Measurements from ENCODE around the gene TSC1. TPM values are rescaled to one million over a fixed set of nuclear protein-coding genes. Genes with fewer than 3 reads are reported as not detected.

Gene TSC1
- total RNA-seq, 1 donor from 2014 or later, result 20.8 TPM

DNA sequence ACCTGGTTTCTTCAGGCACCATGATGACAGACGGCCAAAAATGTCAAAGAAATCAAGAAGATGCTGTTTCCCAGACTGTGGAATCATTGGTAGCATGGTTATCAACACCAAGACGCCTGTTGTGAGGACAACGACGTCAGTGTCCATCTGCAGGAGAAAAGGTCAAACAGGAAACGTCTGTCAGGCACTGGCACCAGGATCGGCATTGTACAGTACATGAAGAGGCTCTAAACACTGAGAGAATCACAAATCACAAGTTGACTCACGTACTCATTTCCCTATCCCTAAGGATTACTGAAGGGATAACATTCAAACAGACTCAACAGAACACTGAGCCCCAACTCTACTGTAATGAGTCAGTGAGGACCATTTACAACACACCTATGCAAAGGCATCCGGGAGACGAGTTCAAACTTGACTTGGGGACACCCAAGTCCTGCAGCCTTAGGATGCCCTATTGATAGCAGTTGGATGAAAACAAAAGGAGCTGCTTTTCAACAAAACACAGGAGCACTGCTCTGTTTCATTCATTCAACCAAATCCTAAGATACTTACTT lies 21.0 kb downstream of the TSC1 start:
- FAIRE-seq (peak; percentile 72), DNase-seq (ENCODE audit: low read depth) (peak; percentile 98)
- no peaks in the 10 kb centered on the region for H3K27me3 ChIP-seq (ENCODE audit: control insufficient read depth, insufficient read depth, low read length)
- no peak overlapping the region for H3K4me3 ChIP-seq (ENCODE audit: low read depth, low read length)
- no peak for TF ChIP-seq CTCF (IDR thresholded peaks at IDR 0.05; ENCODE audit: insufficient read depth, low read length, severe bottlenecking)
- peaks cover 22% of the 10 kb centered on the region for H3K36me3 ChIP-seq (ENCODE audit: control insufficient read depth, insufficient read depth, low read length)

- Histone ChIP-seq H3K36me3 (ENCODE audit: control insufficient read depth, insufficient read depth, low read length) (peaks cover 16% of the 10 kb centered on the region), H3K4me3 (ENCODE audit: low read depth, low read length) (no peak overlapping the region), H3K27me3 (ENCODE audit: control insufficient read depth, insufficient read depth, low read length) (no peaks in the 10 kb centered on the region)
- no peak for TF ChIP-seq CTCF (IDR thresholded peaks at IDR 0.05; ENCODE audit: insufficient read depth, low read length, severe bottlenecking)
- FAIRE-seq (no peak), DNase-seq (ENCODE audit: low read depth) (no peak)
Measured at GRCh38 chr9:132919614-132920268, 24.7 kb downstream of the TSC1 start.

GRCh38 chr9:132914924-132915323 lies 29.5 kb downstream of the TSC1 start:
- Histone ChIP-seq H3K36me3 (ENCODE audit: control insufficient read depth, insufficient read depth, low read length) (peaks cover 8% of the 10 kb centered on the region), H3K27me3 (ENCODE audit: control insufficient read depth, insufficient read depth, low read length) (no peaks in the 10 kb centered on the region), H3K4me3 (ENCODE audit: low read depth, low read length) (no peak overlapping the region)
- DNase-seq (ENCODE audit: low read depth), result no peak
- no peak for FAIRE-seq
- TF ChIP-seq CTCF (IDR thresholded peaks at IDR 0.05; ENCODE audit: insufficient read depth, low read length, severe bottlenecking), result no peak

DNA sequence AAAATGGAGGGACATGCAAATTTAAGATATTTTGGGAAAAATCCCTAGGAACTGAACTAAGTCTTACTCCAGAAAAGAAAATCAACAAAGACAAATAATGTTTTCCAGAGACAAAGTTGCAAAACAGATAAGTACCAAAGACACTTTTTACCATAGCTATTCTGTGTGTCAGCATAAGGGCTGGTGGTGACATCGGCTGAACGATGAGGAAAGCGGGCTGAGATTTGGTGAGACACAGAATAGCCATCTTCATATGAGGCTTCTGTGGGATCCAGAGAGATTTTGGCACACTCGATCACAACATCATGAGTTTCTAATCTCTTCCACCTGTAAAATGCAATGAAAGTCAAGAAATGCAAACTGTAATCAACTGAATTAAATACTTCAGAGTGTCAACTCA lies 32.3 kb downstream of the TSC1 start:
- Histone ChIP-seq H3K36me3 (ENCODE audit: control insufficient read depth, insufficient read depth, low read length) (peaks cover 9% of the 10 kb centered on the region), H3K27me3 (ENCODE audit: control insufficient read depth, insufficient read depth, low read length) (no peaks in the 10 kb centered on the region), H3K4me3 (ENCODE audit: low read depth, low read length) (no peak overlapping the region)
- DNase-seq (ENCODE audit: low read depth) (no peak), FAIRE-seq (no peak)
- TF ChIP-seq CTCF (IDR thresholded peaks at IDR 0.05; ENCODE audit: insufficient read depth, low read length, severe bottlenecking), result no peak

GRCh38 chr9:132910376-132910775 lies 34.0 kb downstream of the TSC1 start:
- DNase-seq (ENCODE audit: low read depth) (peak; percentile 12), FAIRE-seq (no peak)
- no peak overlapping the region for H3K4me3 ChIP-seq (ENCODE audit: low read depth, low read length)
- TF ChIP-seq CTCF (IDR thresholded peaks at IDR 0.05; ENCODE audit: insufficient read depth, low read length, severe bottlenecking), result no peak
- H3K36me3 ChIP-seq (ENCODE audit: control insufficient read depth, insufficient read depth, low read length), result peaks cover 10% of the 10 kb centered on the region
- H3K27me3 ChIP-seq (ENCODE audit: control insufficient read depth, insufficient read depth, low read length), result no peaks in the 10 kb centered on the region

GRCh38 chr9:132909311-132909710 lies 35.1 kb downstream of the TSC1 start:
- no peak for TF ChIP-seq CTCF (IDR thresholded peaks at IDR 0.05; ENCODE audit: insufficient read depth, low read length, severe bottlenecking)
- FAIRE-seq, result no peak
- Histone ChIP-seq H3K27me3 (ENCODE audit: control insufficient read depth, insufficient read depth, low read length) (no peaks in the 10 kb centered on the region), H3K36me3 (ENCODE audit: control insufficient read depth, insufficient read depth, low read length) (peaks cover 10% of the 10 kb centered on the region), H3K4me3 (ENCODE audit: low read depth, low read length) (no peak overlapping the region)
- no peak for DNase-seq (ENCODE audit: low read depth)

Data from bronchial epithelial cell (primary cell).